GM19452 (cell line): ENCODE measurements around the gene ERMN.
"Not testable (repeated sequence)": the region's sequence is repeated elsewhere in the genome, so short reads cannot be mapped to it uniquely, and the experiment has no call there.

Experiments
- ATAC-seq: cut with Tn5 transposase; IDR thresholded peaks from one replicate; pipeline ENCODE4 v1.9.1; 2021; ENCODE audit not compliant: unreplicated experiment

The ERMN gene, protein sequence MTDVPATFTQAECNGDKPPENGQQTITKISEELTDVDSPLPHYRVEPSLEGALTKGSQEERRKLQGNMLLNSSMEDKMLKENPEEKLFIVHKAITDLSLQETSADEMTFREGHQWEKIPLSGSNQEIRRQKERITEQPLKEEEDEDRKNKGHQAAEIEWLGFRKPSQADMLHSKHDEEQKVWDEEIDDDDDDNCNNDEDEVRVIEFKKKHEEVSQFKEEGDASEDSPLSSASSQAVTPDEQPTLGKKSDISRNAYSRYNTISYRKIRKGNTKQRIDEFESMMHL

DNA sequence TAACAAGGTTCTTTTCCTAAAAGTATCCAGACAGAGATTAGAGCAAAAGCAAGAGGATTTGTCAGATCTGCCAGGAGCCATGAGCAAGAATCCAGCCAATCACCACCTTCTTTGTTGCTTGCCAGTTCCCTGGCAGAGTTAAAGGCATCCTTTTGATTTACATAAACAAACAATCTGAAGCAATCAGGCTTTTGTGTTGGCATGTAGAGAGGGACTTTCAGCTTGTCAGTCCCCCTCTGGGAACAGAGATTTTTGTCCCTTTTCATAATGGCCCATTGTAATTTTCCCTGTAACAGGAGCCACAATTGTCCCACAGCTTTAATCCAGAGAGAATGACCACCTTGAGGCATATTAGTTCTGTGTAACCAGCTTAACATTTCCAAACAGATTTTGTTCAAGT is at the start of gene ERMN:
ERMN (minus strand) TSS at position 39 of the 400 bp plus-strand sequence. CDS start 182 bp downstream, outside the sequence.
- no peak for ATAC-seq

DNA sequence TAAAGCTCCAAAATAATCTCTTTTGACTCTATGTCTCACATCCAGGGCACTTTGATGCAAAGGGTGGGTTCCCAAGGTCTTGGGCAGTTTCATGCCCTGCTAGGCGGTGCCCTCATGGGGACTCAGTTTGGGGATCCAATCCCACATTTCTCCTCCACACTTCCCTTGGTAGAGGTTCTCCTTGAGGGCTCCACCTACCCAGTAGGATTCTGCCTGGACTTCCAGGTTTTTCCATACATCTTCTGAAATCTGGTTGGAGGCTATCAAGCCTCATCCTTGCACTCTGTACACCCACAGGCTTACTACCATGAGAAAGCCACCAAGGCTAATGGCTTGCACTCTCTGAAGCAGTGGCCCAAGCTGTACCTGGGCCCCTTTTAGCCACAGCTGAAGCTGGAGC is 49.8 kb upstream of the ERMN start:
- no peak for ATAC-seq

DNA sequence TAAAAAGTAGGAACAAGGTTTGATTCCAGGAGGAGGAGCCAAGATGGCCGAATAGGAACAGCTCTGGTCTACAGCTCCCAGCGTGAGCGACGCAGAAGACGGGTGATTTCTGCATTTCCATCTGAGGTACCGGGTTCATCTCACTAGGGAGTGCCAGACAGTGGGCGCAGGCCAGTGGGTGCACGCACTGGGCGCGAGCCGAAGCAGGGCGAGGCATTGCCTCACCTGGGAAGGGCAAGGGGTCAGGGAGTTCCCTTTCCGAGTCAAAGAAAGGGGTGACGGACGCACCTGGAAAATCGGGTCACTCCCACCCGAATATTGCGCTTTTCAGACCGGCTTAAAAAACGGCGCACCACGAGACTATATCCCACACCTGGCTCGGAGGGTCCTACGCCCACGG is 42.9 kb upstream of the ERMN start:
- not testable (repeated sequence) for ATAC-seq

DNA sequence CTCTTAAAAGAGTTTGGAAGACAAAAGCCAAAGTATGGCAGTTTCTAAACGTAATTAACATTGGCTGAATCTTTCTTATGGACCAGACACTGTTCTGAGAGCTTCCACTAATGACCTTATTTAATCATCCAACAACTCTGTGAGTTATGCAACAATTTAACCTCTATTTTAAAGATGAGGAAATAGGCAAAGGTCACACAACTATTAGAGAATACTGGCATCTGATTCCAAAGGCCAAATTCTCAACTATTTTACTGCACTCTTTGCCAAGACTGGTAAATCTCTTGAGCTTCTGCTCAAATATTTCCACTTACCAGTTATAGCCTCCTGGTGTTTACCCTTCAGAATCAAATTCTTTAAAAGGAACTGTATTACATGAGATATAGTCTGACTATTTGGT is 42.1 kb upstream of the ERMN start:
- no peak for ATAC-seq

DNA sequence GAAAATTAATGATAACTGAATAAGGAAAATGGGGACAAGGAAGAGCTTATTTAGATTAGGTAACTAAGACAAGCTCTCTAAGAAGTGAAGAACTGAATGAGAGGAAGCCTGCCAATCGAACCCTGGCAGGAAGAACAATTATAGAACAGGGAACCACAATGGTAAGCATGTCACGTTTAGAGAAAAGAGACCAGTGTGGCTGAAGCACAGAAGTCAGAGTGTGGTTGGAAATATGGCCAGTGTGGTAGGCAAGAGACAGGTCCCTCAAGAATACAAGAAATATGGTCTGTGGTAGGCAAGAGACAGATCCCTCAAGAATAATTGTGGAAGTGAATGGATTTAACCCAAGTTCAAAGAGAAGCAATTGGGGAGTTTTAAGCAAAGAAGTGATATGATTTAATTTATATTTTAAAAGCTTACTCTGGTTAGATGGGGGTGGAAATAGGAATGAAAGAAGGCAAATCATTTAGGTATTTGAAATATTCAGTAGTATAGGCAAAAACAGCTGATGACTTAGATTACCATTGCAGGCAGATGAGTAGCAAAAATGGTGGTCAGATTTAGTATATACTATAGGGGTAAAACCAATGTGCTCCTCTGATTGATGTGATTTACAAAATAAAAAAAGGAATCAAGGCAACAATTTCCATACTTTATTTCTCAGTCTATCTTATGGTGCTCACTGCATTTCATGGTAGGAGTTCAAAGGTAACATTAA is 38.8 kb upstream of the ERMN start:
- ATAC-seq, result peak; percentile 82

DNA sequence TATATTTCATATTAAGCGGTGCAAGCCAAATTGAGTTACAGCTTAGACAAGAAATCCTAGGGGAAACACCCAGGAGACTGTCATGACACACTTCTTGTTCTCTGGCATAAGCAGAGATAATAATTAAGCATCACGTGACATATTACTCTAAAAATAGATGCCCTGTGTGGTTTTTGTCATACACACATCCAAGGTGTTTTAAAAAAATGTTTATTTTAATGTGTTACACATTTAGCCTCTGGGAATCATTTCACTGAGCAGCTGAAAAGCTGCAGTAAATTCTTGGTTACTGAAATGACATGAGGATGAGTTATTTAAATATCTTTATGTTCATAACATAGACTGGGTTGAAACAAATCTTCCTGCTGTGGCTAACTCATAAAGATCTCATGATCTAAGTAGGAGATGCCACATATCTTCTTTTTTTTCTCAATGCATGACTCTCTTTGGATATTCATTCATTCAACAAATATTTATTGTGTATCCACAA is 38.0 kb upstream of the ERMN start:
- peak; percentile 61 for ATAC-seq

DNA sequence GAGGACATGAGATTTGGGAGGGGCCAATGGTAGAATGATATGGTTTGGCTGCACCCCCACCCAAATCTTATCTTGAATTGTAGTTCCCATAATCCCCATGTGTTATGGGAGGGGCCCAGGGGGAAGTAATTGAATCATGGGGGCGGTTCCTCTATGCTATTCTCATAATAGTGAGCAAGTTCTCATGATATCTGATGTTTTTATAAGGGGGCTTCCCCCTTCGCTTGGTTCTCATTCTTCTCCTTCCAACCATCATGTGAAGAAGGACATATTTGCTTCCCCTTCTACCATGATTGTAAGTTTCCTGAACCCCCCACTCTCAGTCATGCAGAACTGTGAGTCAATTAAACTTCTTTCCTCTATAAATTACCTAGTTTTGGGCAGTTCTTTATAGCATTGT is 37.0 kb upstream of the ERMN start:
- no peak for ATAC-seq

DNA sequence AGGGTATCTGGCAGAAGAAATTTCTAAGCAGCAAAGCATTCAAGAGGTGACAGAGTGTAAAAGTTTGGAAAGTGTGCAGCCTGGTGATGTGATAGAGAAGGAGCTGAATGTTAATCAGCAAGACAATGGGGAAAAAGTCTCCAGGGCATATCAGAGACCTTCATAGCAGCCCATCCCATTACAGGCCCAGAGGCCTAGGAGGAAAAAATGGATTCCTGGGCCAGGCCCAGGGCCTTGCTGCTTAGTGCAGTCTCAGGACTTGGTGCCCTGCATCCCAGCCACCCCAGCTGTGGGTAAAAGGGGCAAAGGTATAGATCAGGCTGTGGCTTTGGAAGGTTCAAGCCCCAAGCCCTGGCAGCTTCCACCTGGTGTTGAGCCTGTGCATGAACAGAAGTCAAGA is 35.9 kb upstream of the ERMN start:
- no peak for ATAC-seq

DNA sequence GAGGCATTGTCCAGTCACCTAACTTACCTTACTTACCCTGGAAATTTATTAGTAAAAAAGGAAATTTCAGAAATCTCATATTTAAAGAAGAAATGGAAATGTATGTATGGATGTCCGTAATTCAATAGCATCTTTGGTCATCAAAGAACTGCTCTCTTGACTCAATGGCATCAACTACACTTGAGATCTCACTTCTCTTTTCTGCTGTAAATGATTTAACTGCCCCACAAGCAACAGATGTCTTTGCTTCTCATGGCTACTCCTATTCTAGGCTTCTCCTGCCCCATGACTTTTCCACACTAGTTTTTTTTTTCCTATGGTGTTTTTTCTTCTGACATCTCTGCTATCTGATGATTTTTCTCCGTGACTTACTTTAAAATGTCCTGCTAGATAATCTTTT is 34.0 kb upstream of the ERMN start:
- no peak for ATAC-seq

DNA sequence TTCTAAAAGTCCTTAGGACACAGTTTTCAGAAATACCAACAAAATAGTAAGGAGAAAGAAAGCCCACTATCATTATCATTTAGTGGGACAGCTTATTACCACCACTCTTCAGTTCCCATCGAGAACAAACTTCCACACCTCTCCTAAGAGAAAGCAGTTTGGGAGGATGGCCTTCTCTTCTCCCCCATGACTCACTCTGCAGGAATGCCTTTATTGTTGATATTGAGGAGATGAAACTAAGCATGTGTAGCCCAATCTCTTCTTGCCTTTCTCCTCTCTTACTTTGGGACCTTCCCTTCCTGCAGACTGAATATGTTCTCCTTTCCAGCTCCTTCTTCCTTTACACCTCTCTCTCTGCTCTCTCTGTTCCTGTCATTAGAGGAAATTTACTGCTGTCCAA is 30.0 kb upstream of the ERMN start:
- no peak for ATAC-seq

DNA sequence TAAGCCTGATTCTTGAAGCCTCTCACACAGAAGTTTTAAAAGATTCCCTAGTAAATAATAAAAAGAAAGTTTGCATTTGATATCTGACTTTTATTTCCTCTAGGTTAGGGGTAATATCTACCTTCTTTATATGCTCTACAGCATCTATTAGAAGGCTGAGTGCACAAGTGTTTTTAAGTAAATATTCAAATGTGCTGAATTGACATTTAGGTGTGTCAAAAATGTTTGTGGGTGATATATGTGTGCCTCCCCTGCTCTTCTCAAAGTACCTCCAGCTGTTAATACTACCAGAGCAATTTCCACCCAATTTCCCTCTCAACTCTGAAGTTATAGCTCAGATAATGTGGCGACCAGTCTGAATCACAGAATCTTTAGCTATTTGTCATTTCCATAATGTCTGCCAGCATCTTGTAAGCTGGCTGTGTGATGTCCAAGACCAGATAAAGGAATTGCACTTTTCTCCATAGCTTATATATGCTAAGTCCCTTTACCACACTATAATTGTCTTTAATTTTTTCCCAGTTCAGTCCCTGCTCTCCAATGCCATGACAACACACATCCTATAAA is 24.4 kb upstream of the ERMN start:
- no peak for ATAC-seq

DNA sequence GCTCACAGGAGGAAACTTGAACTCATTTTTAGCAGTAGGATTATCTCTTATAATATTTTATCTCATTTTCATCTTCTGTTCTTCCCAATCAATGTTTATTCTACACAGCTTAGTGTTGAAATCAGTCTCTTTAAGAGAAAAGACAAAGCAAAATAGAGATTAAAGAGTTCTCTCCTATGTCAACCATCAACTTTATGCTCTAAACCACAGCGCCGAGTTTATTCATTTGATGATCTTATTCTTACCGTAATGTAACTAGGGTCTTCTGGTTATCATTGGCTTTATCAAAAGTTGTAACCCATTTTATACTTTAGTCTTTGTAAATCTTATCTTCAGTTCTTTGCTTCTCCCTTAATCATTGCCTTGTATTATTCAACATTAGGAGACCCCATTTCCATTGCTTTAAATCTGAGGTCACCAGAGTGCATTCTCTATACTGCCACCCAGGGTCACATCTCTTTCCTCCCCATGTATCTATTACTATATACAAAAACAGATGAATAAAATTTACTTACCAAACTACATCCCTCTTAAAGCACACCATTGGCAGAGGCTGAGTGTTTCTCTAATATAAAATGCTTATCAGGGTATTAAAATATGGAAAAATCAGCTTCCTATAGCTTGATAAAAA is 22.8 kb upstream of the ERMN start:
- ATAC-seq, result no peak

DNA sequence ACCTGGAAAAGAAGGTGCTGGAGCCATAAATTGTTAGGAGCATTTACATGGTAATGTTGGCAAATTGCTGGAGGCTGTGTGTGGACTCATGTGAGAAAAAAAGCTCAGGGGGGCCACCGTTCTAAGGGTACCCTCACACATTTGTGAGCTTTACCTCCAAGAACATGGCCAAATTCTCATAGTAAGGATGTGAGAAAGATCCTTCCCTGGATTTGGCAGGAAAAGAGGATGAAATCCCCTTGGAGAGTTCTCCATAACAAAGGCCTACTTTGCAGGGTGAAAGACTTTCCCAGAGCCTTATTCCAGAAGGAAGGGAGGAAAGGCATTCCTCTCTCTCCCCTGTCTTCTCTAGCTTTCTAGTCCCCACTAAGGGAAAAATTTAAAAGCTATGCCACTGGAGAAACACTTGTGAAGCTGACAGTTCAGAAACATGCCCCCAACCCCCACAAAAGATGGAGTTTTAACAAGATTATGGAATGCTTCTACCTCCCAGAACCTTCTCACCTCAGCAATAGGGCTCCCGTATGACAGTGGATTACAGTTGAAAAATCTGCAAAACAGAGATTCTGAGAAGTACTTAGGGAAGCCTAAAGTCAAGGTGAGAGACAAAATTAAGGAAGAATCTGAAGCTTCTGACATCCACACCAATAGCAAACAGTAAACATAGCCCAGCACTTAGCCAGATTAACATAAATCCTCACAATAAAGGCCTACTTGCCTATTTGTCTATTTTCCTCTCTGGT is 20.2 kb upstream of the ERMN start:
- ATAC-seq, result no peak

DNA sequence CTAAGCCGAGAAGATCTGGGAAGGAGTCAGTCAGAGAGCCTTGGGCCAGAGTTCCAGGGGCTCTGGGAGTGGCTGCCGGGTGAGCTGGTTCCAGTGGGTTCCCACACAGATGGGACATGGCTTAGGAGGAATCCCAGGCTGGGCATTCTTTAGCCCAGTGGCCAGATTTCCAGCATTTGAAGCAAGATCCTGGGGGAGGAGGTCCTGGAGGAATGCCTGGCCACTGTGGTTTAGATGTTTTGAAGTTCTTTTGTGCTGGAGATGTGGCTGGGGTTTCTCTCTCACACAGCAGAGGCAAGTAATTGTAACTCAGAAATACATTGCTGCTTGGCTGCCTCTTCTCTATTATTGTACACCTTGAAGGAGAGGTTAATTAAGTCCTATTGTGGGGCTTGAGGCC is 15.8 kb upstream of the ERMN start:
- ATAC-seq, result not testable (repeated sequence)

DNA sequence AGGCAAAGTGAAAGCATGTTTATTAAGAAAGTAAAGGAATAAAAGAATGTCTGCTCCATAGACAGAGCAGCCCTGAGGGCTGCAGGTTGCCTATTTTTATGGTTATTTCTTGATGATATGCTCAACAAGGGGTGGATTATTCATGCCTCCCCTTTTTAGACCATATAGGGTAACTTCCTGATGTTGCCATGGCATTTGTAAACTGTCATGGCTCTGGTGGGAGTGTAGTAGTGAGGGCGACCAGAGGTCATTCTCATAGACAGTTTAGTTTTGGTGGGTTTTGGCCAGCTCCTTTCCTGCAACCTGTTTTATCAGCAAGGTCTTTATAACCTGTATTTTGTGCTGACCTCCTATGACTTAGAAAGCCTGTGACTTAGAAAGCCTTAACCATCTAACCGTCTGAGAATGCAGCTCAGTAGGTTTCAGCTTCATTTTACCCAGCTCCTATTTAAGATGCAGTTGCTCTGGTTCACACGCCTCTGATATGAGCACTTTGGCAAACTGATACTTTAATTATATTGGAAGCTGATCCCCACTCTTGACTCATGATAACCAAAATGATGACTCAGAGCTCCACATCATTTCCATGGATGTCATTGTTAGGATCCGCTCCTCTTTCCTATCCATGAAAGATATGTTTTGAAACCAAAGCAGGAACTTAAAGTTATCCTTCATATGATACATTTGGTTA is 14.5 kb upstream of the ERMN start:
- ATAC-seq, result no peak

DNA sequence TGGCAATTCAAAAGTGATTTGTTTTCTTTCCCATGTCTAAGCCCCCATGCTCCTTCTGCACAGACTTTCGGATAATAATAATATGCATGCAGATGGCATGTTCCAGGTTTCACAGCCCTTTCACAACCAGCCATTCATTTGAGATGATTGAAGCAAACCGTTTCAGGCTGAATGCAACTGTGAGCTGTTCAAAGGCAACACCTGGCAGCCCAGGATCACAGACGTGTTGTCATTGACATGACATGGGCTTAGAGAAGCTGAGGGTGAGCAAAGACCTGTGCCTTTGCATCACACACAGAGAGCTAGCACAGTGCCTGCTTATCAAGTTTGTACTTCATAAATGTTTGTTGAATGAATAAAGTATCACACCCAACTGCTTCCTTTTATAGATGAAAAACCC is 12.4 kb upstream of the ERMN start:
- no peak for ATAC-seq

DNA sequence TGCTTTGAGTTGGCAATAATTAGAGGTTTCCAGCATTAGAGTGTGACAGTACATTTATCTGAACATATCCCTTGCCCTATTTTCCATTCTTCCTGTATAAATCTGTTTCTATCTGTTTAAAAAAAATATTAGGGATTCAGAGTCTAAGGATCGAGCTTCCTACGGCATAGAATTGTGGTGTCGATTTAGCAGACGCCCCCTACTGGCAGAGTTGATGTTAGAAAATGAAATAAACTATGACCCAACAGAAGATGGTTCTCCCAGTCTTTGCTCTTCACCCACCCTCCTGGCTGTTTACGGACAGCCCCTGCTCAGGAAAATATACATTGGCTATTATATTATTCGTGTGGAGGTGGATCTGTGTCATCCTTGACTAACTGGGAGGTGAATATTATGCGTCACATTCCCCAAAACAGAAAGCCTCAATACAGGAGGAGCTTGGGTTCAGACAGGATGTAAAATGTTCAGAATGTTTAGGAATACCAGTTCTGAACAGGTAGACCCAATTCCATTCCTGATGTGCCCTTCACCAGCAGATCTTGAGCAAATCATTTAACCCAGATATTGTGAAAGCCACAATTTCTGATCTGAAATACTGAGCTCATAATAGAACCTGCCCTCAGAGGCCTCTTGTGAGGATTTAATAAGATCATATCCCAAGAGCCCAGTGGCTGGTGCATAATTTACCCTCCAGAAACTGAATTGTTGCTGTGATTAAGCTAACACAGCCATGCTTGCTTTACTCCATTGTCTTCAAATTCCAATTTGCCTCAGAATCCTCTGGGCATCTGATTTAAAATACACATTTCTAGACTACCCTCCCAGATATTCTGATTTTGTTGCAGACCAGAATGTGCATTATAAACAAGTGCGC is 10.8 kb upstream of the ERMN start:
- ATAC-seq, result no peak

DNA sequence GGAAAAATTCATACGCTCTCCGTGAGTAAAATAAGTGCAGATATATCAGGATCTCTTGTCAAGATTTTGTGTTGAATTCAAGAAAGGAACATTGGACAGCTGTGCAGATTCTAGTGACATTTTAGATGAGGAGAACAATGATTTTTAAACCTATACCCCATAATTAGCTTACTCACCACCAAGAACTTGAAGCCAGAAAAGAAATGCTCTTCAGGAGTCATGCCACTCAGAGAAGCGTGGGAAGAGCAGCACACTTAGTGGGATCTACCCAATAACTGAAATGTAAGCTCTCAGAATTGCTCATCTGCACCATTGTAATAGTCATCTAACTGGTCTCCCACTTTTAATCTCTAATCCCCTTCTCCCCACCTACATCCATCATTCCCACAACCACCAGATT is 9.2 kb upstream of the ERMN start:
- no peak for ATAC-seq

DNA sequence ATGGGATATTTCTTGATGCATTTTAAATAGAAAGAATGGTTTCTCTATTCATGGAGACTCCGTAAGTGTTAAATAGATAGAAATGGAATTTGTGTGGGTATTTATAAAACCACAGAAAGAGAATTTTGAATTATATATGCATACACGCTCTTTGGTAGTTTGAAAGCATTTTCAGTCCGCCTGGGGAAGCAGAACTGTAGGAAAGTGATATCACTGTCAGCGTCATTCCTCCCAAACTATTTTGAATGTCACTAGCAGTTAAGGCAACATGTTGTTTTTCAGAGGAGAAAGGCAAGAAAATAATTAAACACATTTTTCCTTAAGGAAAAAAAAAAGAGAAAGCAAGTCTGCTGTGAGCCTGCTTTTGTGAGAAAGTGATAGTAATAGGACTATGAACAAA is 8.7 kb upstream of the ERMN start:
- no peak for ATAC-seq
